DMS153 treated with DMSO at 0.1 percent for 48 hours (cell line): ENCODE results near the gene HMGB2.

Experiments
- DNase-seq: peaks from one replicate; lab custom pipeline; 2025; ENCODE audit not compliant: unreplicated experiment; lab: John Stamatoyannopoulos, UW

The HMGB2 gene

GRCh38 chr4:173288698-173289352 lies 45.3 kb downstream of the HMGB2 start:
- DNase-seq: no peak

- no peak for DNase-seq
Observed at GRCh38 chr4:173288296-173288695, 45.9 kb downstream of the HMGB2 start.

GRCh38 chr4:173287486-173287885 lies 46.7 kb downstream of the HMGB2 start:
- no peak for DNase-seq

GRCh38 chr4:173284463-173284862 lies 49.7 kb downstream of the HMGB2 start:
- no peak for DNase-seq

GRCh38 chr4:173282626-173283025 lies 51.5 kb downstream of the HMGB2 start:
- DNase-seq: no peak

- no peak for DNase-seq
Observed at GRCh38 chr4:173282256-173282562, 51.9 kb downstream of the HMGB2 start.

- no peak for DNase-seq
Observed at GRCh38 chr4:173281406-173282255, 52.5 kb downstream of the HMGB2 start.
